ENCODE results near the gene AP1M2. TPM values are rescaled to one million over a fixed set of nuclear protein-coding genes. Genes with fewer than 3 reads are reported as not detected.

The AP1M2 gene
- total RNA-seq, 1 experiment from 2014 or later = 146 TPM

GRCh38 chr19:10583036-10583776 is 3.9 kb downstream of the AP1M2 start:
- H4K91ac ChIP-seq (ENCODE audit: insufficient read length, low read depth, low read length) = no peak overlapping the region
- no peaks in the 10 kb centered on the region for H3K4me1 ChIP-seq (ENCODE audit: insufficient read depth, low read length)
- no peaks in the 10 kb centered on the region for H3K27me3 ChIP-seq (ENCODE audit: insufficient read depth, low read length)
- Mint-ChIP-seq H3K36me3 (ENCODE audit: insufficient read depth in 1 of 3, low read depth in 3 of 3) (peaks cover 12 to 54% (median 54%) of the 10 kb centered on the region in 3 experiments), H3K9me3 (no peaks in the 10 kb centered on the region), H3K4me1 (peaks cover 12 to 25% of the 10 kb centered on the region in 2 experiments), H3K27me3 (ENCODE audit: low read depth) (peaks cover 5% of the 10 kb centered on the region; the same call in 1 of the 2 replicates), H3K27ac (no peak overlapping the region), H3K4me3 (no peak overlapping the region)
- H3K23ac ChIP-seq (ENCODE audit: insufficient read length, low read depth, low read length) = no peak overlapping the region
- TF ChIP-seq CTCF (conservative IDR thresholded peaks at IDR 0.05) = no peak
- H2BK15ac ChIP-seq (ENCODE audit: low read depth, low read length) = no peak overlapping the region
- no peak overlapping the region for H3K27ac ChIP-seq (ENCODE audit: insufficient read length, low read depth, low read length)
- no peak overlapping the region for H3K9ac ChIP-seq (ENCODE audit: extremely low read depth, insufficient read length, low read length)
- H4K8ac ChIP-seq (replicated peaks; ENCODE audit: insufficient read length, low read depth, low read length) = no peak overlapping the region
- no peak overlapping the region for H3K18ac ChIP-seq (ENCODE audit: insufficient read length, low read depth, low read length)
- H4K20me1 ChIP-seq (ENCODE audit: control insufficient read depth, insufficient read depth, insufficient read length) = no peaks in the 10 kb centered on the region
- H3K79me1 ChIP-seq (ENCODE audit: insufficient read depth, low read depth, low read length, poor library complexity, severe bottlenecking) = peaks cover 2% of the 10 kb centered on the region
- no peak overlapping the region for H2BK120ac ChIP-seq (ENCODE audit: low read depth, low read length, poor library complexity, severe bottlenecking)
- no peak overlapping the region for H2AFZ ChIP-seq (ENCODE audit: low read length)
- H3K23me2 ChIP-seq (ENCODE audit: insufficient read length, low read depth, low read length, poor library complexity, severe bottlenecking) = no peaks in the 10 kb centered on the region
- no CpG with 5 or more reads among the region's 9 CpGs for WGBS (ENCODE audit: extremely low coverage, insufficient read length, low lambda C conversion rate)
- H3K4ac ChIP-seq (ENCODE audit: low read depth, low read length) = no peak overlapping the region
- H3K9me3 ChIP-seq (ENCODE audit: control insufficient read depth, low read depth, low read length) = no peaks in the 10 kb centered on the region
- H2BK20ac ChIP-seq (ENCODE audit: low read depth, low read length, poor library complexity, severe bottlenecking) = no peak overlapping the region
- no peak overlapping the region for H3T11ph ChIP-seq (ENCODE audit: low read length)
- H3K14ac ChIP-seq (ENCODE audit: insufficient read depth, low read length) = no peak overlapping the region
- H4K5ac ChIP-seq (ENCODE audit: insufficient read length, low read depth, low read length) = no peak overlapping the region
- H2BK12ac ChIP-seq (ENCODE audit: insufficient read length, low read depth, low read length) = no peak overlapping the region
- DNase-seq = no peak
- H2AK5ac ChIP-seq (ENCODE audit: insufficient read length, low read length) = no peak overlapping the region
- H3K79me2 ChIP-seq (ENCODE audit: insufficient read depth, low read length) = no peaks in the 10 kb centered on the region
- H3K4me2 ChIP-seq (ENCODE audit: insufficient read depth, insufficient read length, low read length) = no peak overlapping the region
- no peak overlapping the region for H3K56ac ChIP-seq (ENCODE audit: insufficient read length, low read depth, low read length)
- H2BK5ac ChIP-seq (ENCODE audit: insufficient read length, low read length) = no peak overlapping the region

Measured in H9 (cell line).